GM18507 (cell line): Measurements from ENCODE around the gene PAIP2.
"Not testable (repeated sequence)": the region's sequence is repeated elsewhere in the genome, so short reads cannot be mapped to it uniquely, and the experiment has no call there.

Experiments used
- DNase-seq: peaks from one replicate; pipeline ENCODE4 v3.0.0; 2011; ENCODE audit warnings: low read depth; ENCODE audit not compliant: insufficient read length; ENCODE audit errors: extremely low spot score
- FAIRE-seq: peaks from 2 replicates; lab custom pipeline; 2011; peaks lifted over from hg19 to GRCh38; lab: Jason Lieb, UNC

The PAIP2 gene

GRCh38 chr5:139312075-139312474 lies 29.6 kb upstream of the PAIP2 start:
- DNase-seq, result no peak
- no peak for FAIRE-seq

GRCh38 chr5:139314276-139314675 lies 27.4 kb upstream of the PAIP2 start:
- FAIRE-seq (no peak), DNase-seq (no peak)

GRCh38 chr5:139315056-139315615 lies 26.5 kb upstream of the PAIP2 start:
- no peak for FAIRE-seq
- DNase-seq, result no peak

DNA sequence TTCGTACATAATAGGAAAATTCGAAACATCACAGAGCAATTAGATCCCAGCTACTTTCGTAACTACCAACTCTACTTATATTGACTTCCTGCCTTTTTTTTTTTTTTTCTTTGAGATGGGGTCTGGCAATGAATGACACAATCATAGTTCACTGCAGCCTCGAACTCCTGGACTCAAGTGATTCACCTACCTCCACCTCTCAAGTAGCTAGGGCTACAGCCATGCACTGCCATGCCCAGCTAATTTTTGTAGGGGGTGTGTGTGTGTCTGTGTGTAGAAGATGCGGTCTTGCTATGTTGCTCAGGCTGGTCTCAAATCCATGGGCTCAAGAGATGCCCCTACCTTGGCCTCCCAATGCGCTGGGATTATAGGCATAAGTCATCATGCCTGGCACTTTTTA lies 5.8 kb upstream of the PAIP2 start:
- DNase-seq (no peak), FAIRE-seq (no peak)

- FAIRE-seq (no peak), DNase-seq (no peak)
Measured at GRCh38 chr5:139340051-139340450, 1.6 kb upstream of the PAIP2 start.

DNA sequence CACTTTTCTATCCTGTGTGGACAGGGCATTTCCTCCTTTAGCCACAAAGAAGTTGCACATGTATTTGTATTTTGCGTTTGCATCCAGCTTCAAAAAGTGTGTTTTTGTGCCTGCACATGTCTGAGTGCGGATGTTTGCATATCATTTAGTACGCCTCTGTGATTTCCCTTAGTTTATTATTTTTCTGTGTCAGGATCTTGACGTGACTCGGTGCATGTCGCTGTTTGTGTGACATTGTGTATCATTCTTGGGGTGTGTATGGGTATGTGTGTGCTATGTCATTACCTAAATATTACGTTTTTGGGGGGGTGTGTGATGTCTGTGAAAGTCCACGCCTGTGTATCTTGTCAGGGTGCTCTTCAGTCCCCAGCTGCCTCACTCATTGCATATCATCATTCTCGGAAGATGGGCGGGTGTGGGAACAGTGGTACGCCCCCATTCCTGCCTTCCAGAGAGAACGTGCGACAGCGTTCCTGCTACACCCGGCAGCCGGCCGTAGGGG lies 416 bp upstream of the PAIP2 start:
- DNase-seq, result no peak
- no peak for FAIRE-seq

DNA sequence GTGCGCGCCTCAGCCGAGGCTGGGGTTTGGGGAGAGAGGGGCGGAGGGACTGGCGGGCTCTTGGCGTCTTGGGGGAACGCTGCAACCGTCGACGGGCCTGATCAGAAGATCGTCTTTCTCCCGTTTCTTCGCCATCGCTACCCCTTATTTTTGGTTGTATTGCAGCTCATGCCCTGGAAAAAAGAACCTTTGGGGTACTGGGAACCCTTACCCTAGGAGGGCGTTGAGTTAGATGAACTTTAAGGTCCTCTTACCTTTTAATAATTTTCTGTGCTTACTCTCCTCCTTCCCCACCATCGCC lies 719 bp downstream of the PAIP2 start:
- no peak for FAIRE-seq
- DNase-seq, result peak; percentile 80

GRCh38 chr5:139343476-139343875 lies 1.8 kb downstream of the PAIP2 start:
- no peak for DNase-seq
- no peak for FAIRE-seq

DNA sequence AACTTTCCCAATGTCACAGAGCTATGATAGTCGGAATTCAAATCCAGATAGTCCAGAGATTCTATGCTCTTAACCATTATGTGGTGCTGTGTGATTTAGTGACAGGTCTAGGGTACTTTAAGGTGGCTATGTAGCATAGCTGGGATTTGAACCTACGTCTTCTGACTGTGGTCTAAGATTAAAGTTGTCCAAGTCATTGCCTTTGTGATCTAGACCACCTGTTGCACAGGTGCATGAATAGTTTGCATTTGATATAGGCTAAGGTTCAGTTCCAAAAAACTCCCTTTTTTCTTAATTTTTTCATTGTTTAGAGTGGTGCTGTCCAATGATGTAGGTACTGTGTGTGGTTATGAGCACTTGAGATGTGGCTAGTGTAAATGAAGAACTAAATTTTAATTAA lies 2.5 kb downstream of the PAIP2 start:
- FAIRE-seq (no peak), DNase-seq (no peak)

DNA sequence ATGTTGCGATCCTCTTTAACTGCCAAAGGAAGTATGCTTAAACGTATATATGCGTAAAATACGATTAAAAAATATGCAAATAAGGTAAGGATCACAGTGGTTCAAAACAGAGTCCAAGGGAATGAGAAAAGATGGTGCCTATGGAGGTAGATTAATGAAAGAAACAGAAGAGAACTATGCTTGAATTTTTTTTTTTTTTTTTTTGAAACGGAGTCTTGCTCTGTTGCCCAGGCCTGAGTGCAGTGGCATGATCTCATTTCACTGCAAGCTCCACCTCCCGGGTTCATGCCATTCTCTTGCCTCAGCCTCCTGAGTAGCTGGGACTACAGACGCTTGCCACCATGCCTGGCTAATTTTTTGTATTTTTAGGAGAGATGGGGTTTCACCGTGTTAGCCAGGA lies 3.8 kb downstream of the PAIP2 start:
- DNase-seq, FAIRE-seq: not testable (repeated sequence)

DNA sequence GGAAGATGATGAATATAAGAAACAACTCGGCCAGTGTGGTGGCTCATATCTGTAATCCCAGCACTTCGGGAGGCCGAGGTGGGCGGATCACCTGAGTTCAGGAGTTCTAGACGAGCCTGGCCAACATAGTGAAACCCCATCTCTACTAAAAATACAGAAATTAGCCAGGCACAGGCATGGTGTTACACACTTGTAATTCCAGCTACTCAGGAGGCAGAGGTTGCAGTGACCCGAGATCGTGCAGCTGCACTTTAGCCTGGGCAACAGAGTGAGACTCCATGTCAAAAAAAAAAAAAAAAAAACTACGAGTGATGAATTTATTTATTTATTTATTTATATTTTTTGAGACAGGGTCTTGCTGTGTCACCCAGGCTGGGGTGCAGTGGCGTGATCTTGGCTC lies 6.2 kb downstream of the PAIP2 start:
- DNase-seq, FAIRE-seq: not testable (repeated sequence)

- no peak for FAIRE-seq
- DNase-seq, result no peak
Measured at GRCh38 chr5:139354186-139354585, 12.5 kb downstream of the PAIP2 start.

- DNase-seq, FAIRE-seq: not testable (repeated sequence)
Measured at GRCh38 chr5:139355900-139356299, 14.2 kb downstream of the PAIP2 start.

DNA sequence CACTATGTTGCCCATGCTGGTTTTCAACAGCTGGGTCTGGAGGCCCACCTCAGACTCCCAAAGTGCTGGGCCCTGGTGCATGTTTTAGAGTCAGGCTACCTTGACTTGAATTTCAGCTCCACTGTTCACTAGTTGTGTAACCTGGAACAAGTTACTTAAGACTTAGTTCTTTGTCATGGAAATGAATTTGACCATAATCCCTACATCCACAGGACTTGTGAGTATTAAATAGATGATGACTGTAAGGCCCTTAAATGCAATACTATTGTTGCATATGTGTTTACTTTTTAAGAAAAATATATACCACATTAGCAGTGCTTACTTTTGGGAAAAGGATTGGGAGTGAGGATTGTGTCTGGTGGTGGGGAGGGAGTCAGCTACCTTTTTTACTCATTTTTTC lies 16.4 kb downstream of the PAIP2 start:
- FAIRE-seq, result no peak

GRCh38 chr5:139360384-139360783 lies 18.7 kb downstream of the PAIP2 start:
- DNase-seq, result no peak
- FAIRE-seq, result no peak

More for the DNA sequence above, 16.4 kb downstream of the PAIP2 start:
- no peak for DNase-seq

DNA sequence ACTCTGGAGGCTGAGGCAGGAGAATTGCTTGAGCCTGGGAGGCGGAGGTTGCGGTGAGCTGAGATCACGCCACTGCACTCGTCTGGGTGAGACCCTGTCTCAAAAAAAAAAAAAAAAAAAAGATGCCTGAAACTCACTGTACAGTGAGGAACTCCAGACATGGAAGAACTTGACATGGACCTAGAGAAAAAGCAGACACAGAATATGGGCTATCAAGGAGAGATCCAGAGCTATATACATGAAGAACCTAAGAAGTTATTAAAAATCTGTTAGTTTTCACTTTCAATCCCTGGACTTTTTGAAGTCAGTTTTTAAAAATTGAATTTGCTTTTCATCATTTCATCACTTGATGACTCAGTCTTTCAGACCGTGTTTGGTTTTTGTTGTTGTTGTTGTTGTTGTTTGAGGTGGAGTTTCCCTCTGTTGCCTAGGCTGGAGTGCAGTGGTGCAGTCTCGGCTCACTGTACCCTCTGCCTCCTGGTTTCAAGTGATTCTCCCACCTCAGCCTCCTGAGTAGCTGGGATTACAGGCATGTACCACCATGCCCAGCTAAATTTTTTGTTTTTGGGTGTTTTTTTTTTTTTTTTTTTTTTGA lies 20.3 kb downstream of the PAIP2 start:
- no peak for DNase-seq
- FAIRE-seq, result no peak

GRCh38 chr5:139363937-139364336 lies 22.3 kb downstream of the PAIP2 start:
- DNase-seq (no peak), FAIRE-seq (no peak)

DNA sequence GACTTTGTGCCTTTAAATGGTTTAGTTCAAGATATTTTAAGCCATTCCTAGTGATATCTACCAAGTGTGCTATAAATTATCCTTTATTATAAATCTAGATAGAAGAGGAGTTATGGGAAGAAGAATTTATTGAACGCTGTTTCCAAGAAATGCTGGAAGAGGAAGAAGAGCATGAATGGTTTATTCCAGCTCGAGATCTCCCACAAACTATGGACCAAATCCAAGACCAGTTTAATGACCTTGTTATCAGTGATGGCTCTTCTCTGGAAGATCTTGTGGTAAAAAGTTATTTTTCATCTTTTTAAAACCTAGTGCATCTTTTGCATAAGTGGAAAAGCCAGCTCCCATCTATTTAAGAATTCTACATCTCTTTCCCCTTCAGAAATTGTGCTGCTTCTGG lies 22.8 kb downstream of the PAIP2 start:
- FAIRE-seq, result no peak

DNA sequence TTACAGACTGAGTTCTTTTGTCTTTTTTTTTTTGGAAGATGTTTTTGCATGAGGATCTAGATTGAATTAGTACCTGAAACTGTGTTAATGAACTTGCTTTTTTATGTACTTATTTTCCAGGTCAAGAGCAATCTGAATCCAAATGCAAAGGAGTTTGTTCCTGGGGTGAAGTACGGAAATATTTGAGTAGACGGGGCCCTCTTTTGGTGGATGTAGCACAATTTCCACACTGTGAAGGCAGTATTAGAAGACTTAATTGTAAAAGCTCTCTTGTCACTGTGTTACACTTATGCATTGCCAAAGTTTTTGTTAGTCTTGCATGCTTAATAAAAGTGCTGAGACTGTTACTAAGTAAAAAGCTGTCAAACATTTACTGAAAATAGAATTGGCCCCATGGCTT lies 27.0 kb downstream of the PAIP2 start:
- no peak for FAIRE-seq
- no peak for DNase-seq

More for the DNA sequence above, 22.8 kb downstream of the PAIP2 start:
- DNase-seq, result no peak

- no peak for DNase-seq
- no peak for FAIRE-seq
Measured at GRCh38 chr5:139369181-139369580, 27.5 kb downstream of the PAIP2 start.
